IMR-90 (cell line): ENCODE measurements around the gene NAT14. TPM values are rescaled to one million over a fixed set of nuclear protein-coding genes. Genes with fewer than 3 reads are reported as not detected.

Experiments
- ATAC-seq: fragments of 200-7000 bp; cut with Tn5 transposase; 2 replicates; pipeline ENCODE4 v1.9.1; 2020; ENCODE audit warnings: low read depth, mild to moderate bottlenecking, moderate library complexity
- BruUV-seq: library from RNA; stranded (reverse); fragments of 400-500 nt; replicated peaks from 2 replicates; lab custom pipeline; 2021; lab: Mats Ljungman, UMichigan
- CTCF ChIA-PET: fragments of 300-600 bp; formaldehyde crosslinking; extraction: SDS; loops from one replicate; lab custom pipeline; 2021; ENCODE audit warnings: antibody characterized with exemption; lab: Yijun Ruan, JAX
- POLR2A ChIA-PET: fragments of 300-600 bp; sonication (Branson Sonifier 250); formaldehyde crosslinking; loops from one replicate; lab custom pipeline; 2022; ENCODE audit warnings: antibody characterized with exemption; ENCODE audit not compliant: unreplicated experiment; lab: Charles Lee
- DNase-seq: peaks from one replicate; pipeline ENCODE4 v3.0.0; 2013
- H2AFZ ChIP-seq: replicated peaks from 2 replicates; pipeline ENCODE3; 2013; ENCODE audit warnings: low read length, mild to moderate bottlenecking; ENCODE audit not compliant: poor library complexity
- H2AK5ac ChIP-seq: 2 replicates; pipeline ENCODE4 v1.6.1; 2013; ENCODE audit warnings: low read depth, low read length, inconsistent platforms
- H2AK9ac ChIP-seq: replicated peaks from 2 replicates; pipeline ENCODE3; 2013; ENCODE audit warnings: mild to moderate bottlenecking, low read depth, low read length, moderate library complexity; ENCODE audit not compliant: poor library complexity
- H2BK120ac ChIP-seq: 2 replicates; pipeline ENCODE4 v1.6.1; 2013; ENCODE audit warnings: low read depth, low read length, inconsistent platforms
- H2BK15ac ChIP-seq: 3 replicates; pipeline ENCODE4 v1.6.1; 2013; ENCODE audit warnings: low read depth, low read length, inconsistent platforms
- H2BK20ac ChIP-seq: 2 replicates; pipeline ENCODE4 v1.6.1; 2013; ENCODE audit warnings: low read depth, mild to moderate bottlenecking, inconsistent platforms, low read length, moderate library complexity
- H2BK5ac ChIP-seq: 2 replicates; pipeline ENCODE4 v1.6.1; 2013; ENCODE audit warnings: mild to moderate bottlenecking, low read depth, low read length, inconsistent platforms; ENCODE audit not compliant: poor library complexity, severe bottlenecking
- H3K14ac ChIP-seq: replicated peaks from 2 replicates; pipeline ENCODE4 v1.6.1; 2013; ENCODE audit warnings: low read depth, low read length, inconsistent platforms
- H3K18ac ChIP-seq: 2 replicates; pipeline ENCODE4 v1.6.1; 2013; ENCODE audit warnings: low read depth, low read length, control low read depth
- H3K23ac ChIP-seq: 2 replicates; pipeline ENCODE4 v1.6.1; 2013; ENCODE audit warnings: low read depth, low read length, inconsistent platforms
- H3K27ac ChIP-seq: 2 replicates; pipeline ENCODE4 v1.5.1; 2013; ENCODE audit warnings: mild to moderate bottlenecking, control low read depth, low read length; ENCODE audit not compliant: insufficient read depth
- H3K27me3 ChIP-seq: 2 replicates; pipeline ENCODE4 v1.6.1; 2013; ENCODE audit warnings: low read length; ENCODE audit not compliant: control insufficient read depth, insufficient read depth
- H3K36me3 ChIP-seq: 2 replicates; pipeline ENCODE4 v1.6.1; 2013; ENCODE audit warnings: low read length, mixed read lengths; ENCODE audit not compliant: control insufficient read depth, insufficient read depth
- H3K4ac ChIP-seq: 2 replicates; pipeline ENCODE4 v1.6.1; 2013; ENCODE audit warnings: low read depth, low read length, inconsistent platforms
- H3K4me1 ChIP-seq: 2 replicates; pipeline ENCODE4 v1.6.1; 2013; ENCODE audit warnings: low read length, mixed read lengths; ENCODE audit not compliant: control insufficient read depth, insufficient read depth
- H3K4me2 ChIP-seq: 2 replicates; pipeline ENCODE4 v1.6.1; 2013; ENCODE audit warnings: low read depth, mild to moderate bottlenecking, control low read depth, low read length, moderate library complexity
- H3K4me3 ChIP-seq: 2 replicates; pipeline ENCODE4 v1.5.1; 2013; ENCODE audit warnings: low read depth, mild to moderate bottlenecking, control low read depth, low read length, moderate library complexity; ENCODE audit not compliant: insufficient read depth
- H3K56ac ChIP-seq: 2 replicates; pipeline ENCODE4 v1.6.1; 2013; ENCODE audit warnings: low read length, inconsistent platforms; ENCODE audit not compliant: insufficient read depth; ENCODE audit errors: extremely low read depth
- H3K79me1 ChIP-seq, 2 experiments: 2 replicates each; pipeline ENCODE4 v1.6.1; 2013; ENCODE audit warnings: low read length in 2 of 2, inconsistent platforms in 1 of 2, low read depth in 1 of 2
- H3K9ac ChIP-seq: 2 replicates; pipeline ENCODE4 v1.6.1; 2013; ENCODE audit warnings: low read depth, low read length, control low read depth
- H3K9me1 ChIP-seq: 2 replicates; pipeline ENCODE4 v1.6.1; 2013; ENCODE audit warnings: low read length, inconsistent platforms; ENCODE audit not compliant: insufficient read depth
- H3K9me3 ChIP-seq: 2 replicates; pipeline ENCODE4 v1.6.1; 2013; ENCODE audit warnings: low read length; ENCODE audit not compliant: control insufficient read depth, insufficient read depth
- H4K20me1 ChIP-seq: 2 replicates; pipeline ENCODE4 v1.6.1; 2013; ENCODE audit warnings: low read length, inconsistent platforms; ENCODE audit not compliant: insufficient read depth
- H4K5ac ChIP-seq: 2 replicates; pipeline ENCODE4 v1.6.1; 2013; ENCODE audit warnings: mild to moderate bottlenecking, low read depth, low read length, control low read depth
- H4K8ac ChIP-seq, 2 experiments: 2 replicates each; pipeline ENCODE4 v1.6.1; 2013; ENCODE audit warnings: low read depth in 2 of 2, low read length in 2 of 2, control low read depth in 1 of 2, inconsistent platforms in 1 of 2
- H4K91ac ChIP-seq: 2 replicates; pipeline ENCODE4 v1.6.1; 2013; ENCODE audit warnings: low read depth, low read length, inconsistent platforms; ENCODE audit not compliant: insufficient read depth
- CEBPB ChIP-seq: IDR thresholded peaks from 2 replicates; pipeline ENCODE4 v1.6.1; 2012; ENCODE audit warnings: low read depth, low read length, improper control_type of control experiment
- CHD1 ChIP-seq: IDR thresholded peaks from 2 replicates; pipeline ENCODE4 v1.6.1; 2012; ENCODE audit warnings: low read depth, low read length, improper control_type of control experiment
- MAZ ChIP-seq: IDR thresholded peaks from 2 replicates; pipeline ENCODE4 v1.6.1; 2012; ENCODE audit warnings: low read depth, mild to moderate bottlenecking, low read length, improper control_type of control experiment, moderate library complexity, borderline replicate concordance
- MXI1 ChIP-seq: IDR thresholded peaks from 2 replicates; pipeline ENCODE4 v1.6.1; 2012; ENCODE audit warnings: low read depth, mild to moderate bottlenecking, low read length, moderate library complexity, borderline replicate concordance
- POLR2A ChIP-seq: IDR thresholded peaks from 2 replicates; pipeline ENCODE4 v1.6.1; 2012; ENCODE audit warnings: mild to moderate bottlenecking, low read depth, low read length
- RCOR1 ChIP-seq: IDR thresholded peaks from 2 replicates; pipeline ENCODE4 v1.6.1; 2012; ENCODE audit warnings: mild to moderate bottlenecking, low read length, improper control_type of control experiment; ENCODE audit not compliant: insufficient replicate concordance
- SMC3 ChIP-seq: fragments of 150-350 bp; IDR thresholded peaks from 2 replicates; pipeline ENCODE4 v1.6.1; 2016; ENCODE audit warnings: low read depth, mild to moderate bottlenecking, antibody characterized with exemption, low read length, moderate library complexity
- WGBS, 2 experiments: methylation state at CpG; one replicate each; pipeline versions ENCODE4 v1.1.5 to v1.1.7; 2013; ENCODE audit warnings: missing lambda C conversion rate in 2 of 2; ENCODE audit not compliant: insufficient read length in 1 of 2; ENCODE audit errors: extremely low coverage in 2 of 2; 5-methylcytosine and 5-hydroxymethylcytosine counted together
- dilution Hi-C: fragments of 300-500 bp; cut with HindIII; formaldehyde crosslinking; loops from one replicate; pipeline ENCODE4 v1.14.3; 2018; ENCODE audit warnings: low sequenced_read_pairs; ENCODE audit not compliant: unreplicated experiment
- in situ Hi-C: fragments of 300-500 bp; cut with MboI; formaldehyde crosslinking; loops from 3 replicates; pipeline ENCODE4 v1.14.3; 2019; ENCODE audit warnings: low sequenced_read_pairs, inconsistent platforms, mixed read lengths
- intact Hi-C: fragments of 100-400 bp; cut with micrococcal nuclease; formaldehyde crosslinking; loops from 2 replicates; pipeline ENCODE4 v1.10.0; 2022
- polyA plus RNA-seq, 3 experiments: library from polyadenylated mRNA; depleted of rRNA; stranded (reverse); fragments of >200 nt; gene quantifications; 2 replicates each; pipeline ENCODE4 v1.2.3, GENCODE V29; 2012; ENCODE audit warnings: low replicate concordance in 1 of 3
- total RNA-seq: library from RNA; depleted of rRNA; stranded (reverse); fragments of >200 nt; gene quantifications from 2 replicates; pipeline ENCODE4 v1.2.3, GENCODE V29; 2012

Gene NAT14
- total and polyA plus RNA-seq, 2 of the 4 experiments (the other 2 are of a cell fraction), result 4.3 to 41.2 TPM

DNA sequence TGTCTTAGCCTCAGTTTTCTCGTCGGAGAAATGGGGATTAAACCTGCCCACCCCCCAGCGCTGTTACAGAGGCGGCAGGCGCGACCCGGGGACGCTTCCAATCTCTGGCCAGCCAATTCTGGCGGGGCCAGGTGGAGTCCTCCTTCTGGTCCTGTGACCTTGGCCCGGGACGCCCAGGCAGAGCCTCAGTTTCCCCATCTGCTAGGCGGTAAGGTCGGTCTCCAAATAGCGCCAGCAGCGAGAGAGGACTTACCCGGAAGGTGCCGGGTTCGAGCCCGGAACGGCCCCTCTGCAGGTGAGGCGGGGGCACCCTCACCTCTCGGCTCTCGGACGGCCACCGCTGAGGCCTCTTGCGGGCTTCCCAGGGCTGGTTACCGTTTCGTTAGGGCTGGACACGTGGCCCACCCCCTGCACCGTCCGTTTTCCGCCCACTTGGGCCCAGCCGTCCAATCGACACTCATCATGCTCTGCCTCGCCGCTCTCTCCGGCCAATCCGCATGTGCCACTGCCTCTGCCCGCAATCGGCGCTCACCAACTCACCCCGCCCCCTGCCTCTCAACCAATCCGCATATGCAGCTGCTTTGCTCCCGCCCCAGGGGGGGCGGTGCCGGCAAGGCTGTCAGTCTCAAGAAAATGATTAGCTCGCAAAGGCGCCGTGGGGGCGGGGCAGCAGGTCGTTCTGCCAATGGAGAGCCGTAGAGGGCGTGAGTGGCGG lies 23.6 kb upstream of the NAT14 start, which contains the start of gene ISOC2 (continued):
- TF ChIP-seq POLR2A (peak; percentile 90), CHD1 (no peak), CEBPB (0 out of 2 replicates have a peak, but pooled peaks have one; percentile 0)

DNA sequence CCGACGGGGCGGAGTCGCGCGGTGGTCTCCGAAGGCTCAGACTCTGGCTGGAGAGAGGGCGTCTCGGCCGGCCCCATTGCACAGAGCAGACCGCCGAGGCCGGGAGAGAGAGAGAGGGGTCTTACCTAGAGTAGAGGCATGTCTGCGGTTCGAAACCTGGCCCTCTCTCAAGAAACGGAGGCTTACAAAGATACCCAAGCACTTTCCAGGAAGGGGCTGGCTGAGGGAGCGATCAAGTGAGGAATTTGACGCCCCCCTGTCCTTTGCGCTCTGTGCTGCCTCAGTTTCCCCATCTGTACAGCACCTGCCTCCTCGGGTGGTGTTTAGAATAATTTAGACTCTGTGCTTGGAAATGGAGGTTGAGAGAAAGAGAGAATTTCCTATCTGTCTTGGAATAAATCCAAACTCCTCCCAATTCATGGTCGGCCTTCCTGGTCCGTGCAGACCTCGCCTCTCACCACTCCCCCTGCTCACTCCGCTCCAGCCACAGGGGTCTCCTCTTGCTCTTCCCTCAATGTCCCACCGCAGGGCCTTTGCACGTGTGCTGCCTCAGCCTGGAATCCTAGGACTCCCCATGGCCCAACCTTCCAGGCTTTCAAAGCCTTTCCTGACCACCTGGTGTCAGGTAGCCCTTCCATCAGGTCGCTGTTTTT lies 22.9 kb upstream of the NAT14 start:
- TF ChIP-seq MXI1 (no peak), CHD1 (no peak), POLR2A (no peak; the same call in 1 of the 2 replicates), MAZ (no peak), RCOR1 (no peak), SMC3 (no peak)
- H3K79me1 ChIP-seq, result peaks cover 5 to 24% of the 10 kb centered on the region in 2 experiments; a peak in 3 of 4 replicates
- peak overlapping the region; percentile 80 for H4K5ac ChIP-seq
- no peaks in the 10 kb centered on the region for H3K27me3 ChIP-seq
- peak overlapping the region; percentile 94 for H2AFZ ChIP-seq
- no peak for ATAC-seq
- BruUV-seq, result no TSS peak
- H3K23ac ChIP-seq, result peak overlapping the region; percentile 40; the same call in 1 of the 2 replicates
- H3K9ac ChIP-seq, result peak overlapping the region; percentile 62
- H3K27ac ChIP-seq, result peak overlapping the region; percentile 66
- H3K56ac ChIP-seq, result peak overlapping the region; percentile 64; the same call in 1 of the 2 replicates
- no peaks in the 10 kb centered on the region for H3K36me3 ChIP-seq
- H2AK5ac ChIP-seq, result peak overlapping the region; percentile 55
- H2AK9ac ChIP-seq, result peak overlapping the region; percentile 68
- H3K4ac ChIP-seq, result peak overlapping the region; percentile 79
- H2BK5ac ChIP-seq, result peak overlapping the region; percentile 25
- H2BK15ac ChIP-seq, result no peak overlapping the region
- in situ Hi-C loops (no loop called here), intact Hi-C loops (loop anchor here (2.0 kb wide), 1 partner anchor 145 kb away; no protein-coding TSS in a partner anchor), dilution Hi-C loops (no loop called here)
- peaks cover 3% of the 10 kb centered on the region; the same call in 1 of the 2 replicates for H3K4me1 ChIP-seq
- H3K14ac ChIP-seq, result peak overlapping the region; percentile 65
- H4K20me1 ChIP-seq, result peaks cover 4% of the 10 kb centered on the region; the same call in 1 of the 2 replicates
- H3K18ac ChIP-seq, result peak overlapping the region; percentile 14
- no peaks in the 10 kb centered on the region for H3K9me3 ChIP-seq
- H3K4me3 ChIP-seq, result peak overlapping the region; percentile 58
- CTCF ChIA-PET, result interaction anchor here (1.0 kb wide), 2 partner anchors 15 to 42 kb away, joined by 3 to 6 read pairs; partner anchors contain the start of gene ZNF628
- peak overlapping the region; percentile 96 to 98 for H4K8ac ChIP-seq
- DNase-seq, result peak; percentile 33
- POLR2A ChIA-PET, result no interaction called here
- 80% methylated on average over 1 of the region's 27 CpGs; no CpG with 5 or more reads in 1 of the 2 experiments for WGBS, 2 experiments
- H4K91ac ChIP-seq, result peak overlapping the region; percentile 71; the same call in 1 of the 2 replicates
- H2BK20ac ChIP-seq, result no peak overlapping the region
- H3K4me2 ChIP-seq, result peak overlapping the region; percentile 91
- H3K9me1 ChIP-seq, result 0 out of 2 replicates have a peak, but pooled peaks cover 4% of the 10 kb centered on the region
- no peak overlapping the region for H2BK120ac ChIP-seq
